Measurements from ENCODE around the gene FHOD3.

GRCh38 chr18:36311026-36311570, 13.6 kb downstream of the FHOD3 start:
- TF ChIP-seq JUN (CRISPR knock-in tag; IDR thresholded peaks at IDR 0.05) (no peak), TBP (CRISPR knock-in tag; IDR thresholded peaks at IDR 0.05) (no peak), YY1 (IDR thresholded peaks at IDR 0.05; ENCODE audit: insufficient read depth, insufficient replicate concordance, low read depth, low read length) (no peak), TFDP2 (CRISPR knock-in tag; IDR thresholded peaks at IDR 0.05) (no peak), SATB2 (CRISPR knock-in tag; IDR thresholded peaks at IDR 0.05) (no peak), RFX5 (IDR thresholded peaks at IDR 0.05; ENCODE audit: low read depth, low read length) (no peak), ZNF34 (CRISPR knock-in tag; IDR thresholded peaks at IDR 0.05; ENCODE audit: borderline replicate concordance) (no peak), RFX1 (IDR thresholded peaks at IDR 0.05) (no peak)
- TF ChIP-seq, protein P1, sequence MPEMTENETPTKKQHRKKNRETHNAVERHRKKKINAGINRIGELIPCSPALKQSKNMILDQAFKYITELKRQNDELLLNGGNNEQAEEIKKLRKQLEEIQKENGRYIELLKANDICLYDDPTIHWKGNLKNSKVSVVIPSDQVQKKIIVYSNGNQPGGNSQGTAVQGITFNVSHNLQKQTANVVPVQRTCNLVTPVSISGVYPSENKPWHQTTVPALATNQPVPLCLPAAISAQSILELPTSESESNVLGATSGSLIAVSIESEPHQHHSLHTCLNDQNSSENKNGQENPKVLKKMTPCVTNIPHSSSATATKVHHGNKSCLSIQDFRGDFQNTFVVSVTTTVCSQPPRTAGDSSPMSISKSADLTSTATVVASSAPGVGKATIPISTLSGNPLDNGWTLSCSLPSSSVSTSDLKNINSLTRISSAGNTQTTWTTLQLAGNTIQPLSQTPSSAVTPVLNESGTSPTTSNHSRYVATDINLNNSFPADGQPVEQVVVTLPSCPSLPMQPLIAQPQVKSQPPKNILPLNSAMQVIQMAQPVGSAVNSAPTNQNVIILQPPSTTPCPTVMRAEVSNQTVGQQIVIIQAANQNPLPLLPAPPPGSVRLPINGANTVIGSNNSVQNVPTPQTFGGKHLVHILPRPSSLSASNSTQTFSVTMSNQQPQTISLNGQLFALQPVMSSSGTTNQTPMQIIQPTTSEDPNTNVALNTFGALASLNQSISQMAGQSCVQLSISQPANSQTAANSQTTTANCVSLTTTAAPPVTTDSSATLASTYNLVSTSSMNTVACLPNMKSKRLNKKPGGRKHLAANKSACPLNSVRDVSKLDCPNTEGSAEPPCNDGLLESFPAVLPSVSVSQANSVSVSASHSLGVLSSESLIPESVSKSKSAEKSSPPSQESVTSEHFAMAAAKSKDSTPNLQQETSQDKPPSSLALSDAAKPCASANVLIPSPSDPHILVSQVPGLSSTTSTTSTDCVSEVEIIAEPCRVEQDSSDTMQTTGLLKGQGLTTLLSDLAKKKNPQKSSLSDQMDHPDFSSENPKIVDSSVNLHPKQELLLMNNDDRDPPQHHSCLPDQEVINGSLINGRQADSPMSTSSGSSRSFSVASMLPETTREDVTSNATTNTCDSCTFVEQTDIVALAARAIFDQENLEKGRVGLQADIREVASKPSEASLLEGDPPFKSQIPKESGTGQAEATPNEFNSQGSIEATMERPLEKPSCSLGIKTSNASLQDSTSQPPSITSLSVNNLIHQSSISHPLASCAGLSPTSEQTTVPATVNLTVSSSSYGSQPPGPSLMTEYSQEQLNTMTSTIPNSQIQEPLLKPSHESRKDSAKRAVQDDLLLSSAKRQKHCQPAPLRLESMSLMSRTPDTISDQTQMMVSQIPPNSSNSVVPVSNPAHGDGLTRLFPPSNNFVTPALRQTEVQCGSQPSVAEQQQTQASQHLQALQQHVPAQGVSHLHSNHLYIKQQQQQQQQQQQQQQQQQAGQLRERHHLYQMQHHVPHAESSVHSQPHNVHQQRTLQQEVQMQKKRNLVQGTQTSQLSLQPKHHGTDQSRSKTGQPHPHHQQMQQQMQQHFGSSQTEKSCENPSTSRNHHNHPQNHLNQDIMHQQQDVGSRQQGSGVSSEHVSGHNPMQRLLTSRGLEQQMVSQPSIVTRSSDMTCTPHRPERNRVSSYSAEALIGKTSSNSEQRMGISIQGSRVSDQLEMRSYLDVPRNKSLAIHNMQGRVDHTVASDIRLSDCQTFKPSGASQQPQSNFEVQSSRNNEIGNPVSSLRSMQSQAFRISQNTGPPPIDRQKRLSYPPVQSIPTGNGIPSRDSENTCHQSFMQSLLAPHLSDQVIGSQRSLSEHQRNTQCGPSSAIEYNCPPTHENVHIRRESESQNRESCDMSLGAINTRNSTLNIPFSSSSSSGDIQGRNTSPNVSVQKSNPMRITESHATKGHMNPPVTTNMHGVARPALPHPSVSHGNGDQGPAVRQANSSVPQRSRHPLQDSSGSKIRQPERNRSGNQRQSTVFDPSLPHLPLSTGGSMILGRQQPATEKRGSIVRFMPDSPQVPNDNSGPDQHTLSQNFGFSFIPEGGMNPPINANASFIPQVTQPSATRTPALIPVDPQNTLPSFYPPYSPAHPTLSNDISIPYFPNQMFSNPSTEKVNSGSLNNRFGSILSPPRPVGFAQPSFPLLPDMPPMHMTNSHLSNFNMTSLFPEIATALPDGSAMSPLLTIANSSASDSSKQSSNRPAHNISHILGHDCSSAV (CRISPR knock-in tag; IDR thresholded peaks at IDR 0.05; ENCODE audit: borderline replicate concordance), result no peak

Measured in HepG2 (cell line).